GM21576 (cell line): ENCODE measurements around the gene TSPAN10.
"Not testable (repeated sequence)": the region's sequence is repeated elsewhere in the genome, so short reads cannot be mapped to it uniquely, and the experiment has no call there.

Source experiments
- ATAC-seq: cut with Tn5 transposase; IDR thresholded peaks from one replicate; pipeline ENCODE4 v1.9.1; 2021; ENCODE audit warnings: mild to moderate bottlenecking, moderate library complexity; ENCODE audit not compliant: unreplicated experiment

The TSPAN10 gene

GRCh38 chr17:81660441-81660840 lies 23.4 kb downstream of the TSPAN10 start:
- no peak for ATAC-seq

GRCh38 chr17:81662002-81662401 lies 25.0 kb downstream of the TSPAN10 start:
- ATAC-seq, result no peak

- ATAC-seq, result no peak
Observed at GRCh38 chr17:81664051-81664470, 27.1 kb downstream of the TSPAN10 start.

- ATAC-seq, result peak; percentile 6
Observed at GRCh38 chr17:81665205-81666091, 28.5 kb downstream of the TSPAN10 start.

GRCh38 chr17:81666092-81666341 lies 29.0 kb downstream of the TSPAN10 start:
- ATAC-seq, result peak; percentile 13

- ATAC-seq, result peak; percentile 90
Observed at GRCh38 chr17:81666342-81667191, 29.6 kb downstream of the TSPAN10 start, which contains the start of the genes CCDC137 and OXLD1. Gene CCDC137 (plus strand): TSS chr17:81666737. CDS start chr17:81666767, 30 bp downstream. Gene OXLD1 (minus strand): TSS chr17:81666605. CDS start chr17:81666577, 28 bp downstream.

GRCh38 chr17:81667754-81668153 lies 30.8 kb downstream of the TSPAN10 start:
- ATAC-seq, result no peak

GRCh38 chr17:81672504-81672903 lies 35.5 kb downstream of the TSPAN10 start:
- ATAC-seq, result no peak

GRCh38 chr17:81672954-81673353 lies 36.0 kb downstream of the TSPAN10 start:
- no peak for ATAC-seq

GRCh38 chr17:81673561-81674258 lies 36.7 kb downstream of the TSPAN10 start:
- no peak for ATAC-seq

GRCh38 chr17:81675515-81676221 lies 38.7 kb downstream of the TSPAN10 start:
- ATAC-seq, result not testable (repeated sequence)

GRCh38 chr17:81676906-81677305 lies 39.9 kb downstream of the TSPAN10 start:
- no peak for ATAC-seq

GRCh38 chr17:81680150-81680549 lies 43.2 kb downstream of the TSPAN10 start:
- no peak for ATAC-seq

GRCh38 chr17:81681672-81682071 lies 44.7 kb downstream of the TSPAN10 start:
- ATAC-seq, result no peak

- no peak for ATAC-seq
Observed at GRCh38 chr17:81682565-81683207, 45.7 kb downstream of the TSPAN10 start.

- peak; percentile 9 for ATAC-seq
Observed at GRCh38 chr17:81683208-81683583, 46.2 kb downstream of the TSPAN10 start.

GRCh38 chr17:81683584-81684441 lies 46.8 kb downstream of the TSPAN10 start, which contains the start of the genes ARL16 and HGS:
Gene ARL16 (minus strand): TSS chr17:81683797. CDS start chr17:81683753, 44 bp downstream.
Gene HGS (plus strand): TSS chr17:81684011. CDS start chr17:81684067, 56 bp downstream.
- peak; percentile 90 for ATAC-seq

- ATAC-seq, result no peak
Observed at GRCh38 chr17:81684442-81684911, 47.5 kb downstream of the TSPAN10 start.

GRCh38 chr17:81685108-81685507 lies 48.1 kb downstream of the TSPAN10 start:
- no peak for ATAC-seq
